ENCODE results near the gene JCHAIN.
"Not testable (repeated sequence)": the region's sequence is repeated elsewhere in the genome, so short reads cannot be mapped to it uniquely, and the experiment has no call there.

The JCHAIN gene

DNA sequence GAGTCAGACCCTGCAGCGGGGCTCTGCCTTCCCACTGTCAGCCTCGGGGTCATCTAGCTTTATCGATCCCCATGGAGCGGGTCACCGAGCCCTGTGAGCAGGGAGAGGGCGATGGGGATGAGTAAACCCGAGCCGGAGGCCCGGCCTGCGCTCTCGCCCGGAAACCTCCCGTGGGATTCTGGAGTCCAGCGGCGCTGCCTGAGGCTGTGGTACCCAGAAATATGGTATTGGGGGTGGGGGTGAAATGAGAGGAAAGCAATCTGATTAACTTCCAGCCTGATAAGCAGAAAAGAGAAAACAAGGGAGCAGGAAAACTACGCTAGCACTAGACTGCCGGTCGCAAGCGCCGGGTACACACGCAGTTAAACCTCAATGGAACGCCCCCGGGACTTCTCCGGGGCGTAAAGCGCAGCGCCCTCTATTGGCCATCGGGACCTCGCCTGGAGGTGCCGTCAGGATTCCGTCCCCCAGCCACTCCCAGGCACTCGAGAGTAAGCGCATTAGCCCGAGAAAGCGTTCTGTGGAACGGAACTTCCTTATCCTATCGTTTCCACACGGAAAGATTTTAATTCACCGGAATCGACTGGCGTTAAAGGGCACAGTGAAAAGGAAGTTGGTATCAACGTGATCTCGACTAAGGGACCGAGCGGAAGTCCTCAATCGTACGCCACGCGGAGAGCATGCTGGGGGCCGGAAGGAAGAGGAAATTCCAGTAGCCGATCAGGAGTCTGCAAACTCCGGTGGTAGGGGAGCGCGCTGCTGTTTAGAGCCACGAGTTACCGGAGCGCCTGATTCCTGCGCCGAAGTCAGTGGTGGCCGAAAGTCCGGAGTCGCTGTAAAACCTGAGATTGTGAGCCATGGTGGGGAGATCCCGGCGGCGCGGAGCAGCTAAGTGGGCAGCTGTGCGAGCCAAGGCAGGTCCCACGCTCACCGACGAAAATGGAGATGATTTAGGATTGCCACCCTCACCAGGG is 21.8 kb upstream of the JCHAIN start, which contains the start of gene UTP3:
TSS of gene UTP3 (plus strand) at position 712 of the 974 bp plus-strand sequence. CDS start at position 858, 146 bp downstream.
- DNase-seq = peak; percentile 100

DNA sequence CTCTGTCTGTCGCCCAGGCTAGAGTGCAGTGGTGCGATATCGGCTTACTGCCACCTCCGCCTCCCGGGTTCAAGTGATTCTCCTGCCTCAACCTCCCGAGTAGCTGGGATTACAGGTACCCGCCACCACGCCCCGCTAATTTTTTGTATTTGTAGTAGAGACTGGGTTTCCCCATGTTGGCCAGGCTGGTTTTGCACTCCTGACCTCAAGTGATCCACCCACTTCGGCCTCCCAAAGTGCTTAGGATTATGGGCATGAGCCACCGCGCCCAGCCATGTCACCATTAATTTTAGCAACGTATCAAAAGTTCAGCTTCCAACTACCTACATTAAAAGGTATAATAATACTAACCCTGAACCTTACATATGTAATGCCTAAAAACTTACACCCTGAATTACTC is 21.1 kb upstream of the JCHAIN start:
- DNase-seq = no peak

DNA sequence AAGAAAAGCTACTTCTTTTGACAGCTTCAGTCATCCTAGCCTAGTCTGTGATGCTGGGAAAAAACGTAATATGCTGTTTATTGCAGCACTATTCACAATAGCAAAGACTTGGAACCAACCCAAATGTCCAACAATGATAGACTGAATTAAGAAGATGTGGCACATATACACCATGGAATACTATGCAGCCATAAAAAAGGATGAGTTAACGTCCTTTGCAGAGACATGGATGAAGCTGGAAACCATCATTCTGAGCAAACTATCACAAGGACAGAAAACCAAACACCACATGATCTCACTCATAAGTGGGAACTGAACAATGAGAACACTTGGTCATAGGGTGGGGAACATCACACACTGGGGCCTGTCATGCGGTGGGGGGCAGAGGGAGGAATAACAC is 15.8 kb upstream of the JCHAIN start:
- DNase-seq = not testable (repeated sequence)

DNA sequence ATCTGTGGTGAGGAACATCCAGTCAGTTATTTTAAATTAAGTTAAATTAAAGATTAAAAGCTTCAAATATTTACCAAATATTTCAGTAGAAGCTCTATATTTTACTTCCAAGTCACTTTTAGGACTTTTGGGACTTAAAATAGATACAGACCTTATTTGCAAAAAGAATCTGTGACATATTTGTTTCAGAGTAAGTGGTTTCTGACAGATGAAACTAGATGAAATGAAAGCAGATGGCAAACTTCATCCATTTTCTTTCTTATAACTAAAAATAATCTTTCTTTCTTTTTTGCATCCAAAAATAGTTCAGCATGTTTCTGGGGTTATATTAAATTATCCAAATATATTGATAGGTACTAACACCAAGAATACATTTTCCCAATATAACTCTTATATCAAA is 15.4 kb upstream of the JCHAIN start:
- DNase-seq = no peak

DNA sequence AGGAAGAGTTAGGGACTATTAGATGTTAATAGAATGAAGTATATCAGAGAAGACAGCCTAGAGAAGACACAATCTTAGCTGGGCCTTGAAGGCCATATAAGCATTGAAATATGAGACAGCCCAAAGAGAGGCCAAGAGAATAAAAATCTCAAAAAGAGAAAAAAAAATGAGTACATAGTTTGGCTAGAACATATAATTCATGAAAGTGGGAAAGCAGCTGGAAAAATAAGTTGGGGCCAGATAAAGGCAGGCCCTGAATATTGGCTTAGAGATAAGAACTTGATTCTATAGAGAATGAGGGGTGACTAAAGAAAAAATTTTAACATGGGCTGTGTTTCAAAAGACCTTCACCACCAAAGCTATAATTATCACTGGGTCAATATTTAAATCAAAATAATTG is 14.6 kb upstream of the JCHAIN start:
- no peak for DNase-seq

DNA sequence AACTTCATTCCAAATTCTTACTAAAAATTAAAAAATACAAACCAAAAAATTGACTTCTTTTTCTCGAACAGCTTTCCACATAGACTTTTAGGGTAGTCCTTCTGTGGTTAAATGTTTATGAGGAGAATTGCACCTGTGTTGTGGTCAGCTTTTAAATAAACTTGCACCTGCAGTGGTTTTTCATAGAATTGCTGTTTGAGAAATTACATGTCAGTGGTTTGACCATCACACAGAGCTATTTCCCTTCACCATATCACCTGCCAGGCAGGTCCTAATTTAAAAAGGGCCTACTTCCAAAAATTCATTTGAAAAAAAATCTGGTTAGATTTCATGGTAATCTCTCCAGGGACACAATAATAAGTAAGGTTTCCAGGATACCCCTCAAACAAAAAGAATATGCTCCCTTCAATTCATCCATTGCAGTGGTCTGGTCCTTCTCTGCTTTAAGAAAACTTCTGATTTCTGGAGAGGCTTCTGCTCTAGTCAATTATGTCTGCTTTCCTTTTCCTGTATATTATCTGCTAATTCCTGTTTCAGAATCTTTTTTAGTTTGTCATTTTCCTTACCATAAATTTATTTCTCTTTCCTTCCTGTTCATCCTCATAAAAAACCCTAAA is 12.2 kb upstream of the JCHAIN start:
- DNase-seq = no peak

DNA sequence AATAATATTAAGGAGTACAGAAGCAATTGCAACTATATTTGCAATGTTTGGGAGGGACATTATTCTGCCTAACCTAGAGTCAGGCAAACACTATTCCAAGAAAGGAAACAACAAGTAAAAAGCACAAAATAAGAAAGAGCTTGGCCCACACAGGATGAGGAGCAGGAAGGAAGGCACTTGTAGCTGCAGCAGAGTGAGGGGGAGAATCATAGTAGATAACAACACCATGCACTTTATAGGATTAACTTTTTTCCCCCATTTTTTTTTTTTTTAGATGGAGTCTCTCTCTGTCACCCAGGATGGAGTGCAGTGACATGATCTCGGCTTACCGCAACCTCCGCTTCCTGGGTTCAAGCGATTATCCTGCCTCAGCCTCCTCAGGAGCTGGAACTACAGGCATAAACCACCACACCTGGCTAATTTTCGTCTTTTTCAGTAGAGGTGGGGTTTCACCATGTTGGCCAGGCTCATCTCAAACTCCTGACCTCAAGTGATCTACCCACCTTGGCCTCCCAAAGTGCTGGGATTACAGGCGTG is 10.3 kb upstream of the JCHAIN start:
- no peak for DNase-seq

DNA sequence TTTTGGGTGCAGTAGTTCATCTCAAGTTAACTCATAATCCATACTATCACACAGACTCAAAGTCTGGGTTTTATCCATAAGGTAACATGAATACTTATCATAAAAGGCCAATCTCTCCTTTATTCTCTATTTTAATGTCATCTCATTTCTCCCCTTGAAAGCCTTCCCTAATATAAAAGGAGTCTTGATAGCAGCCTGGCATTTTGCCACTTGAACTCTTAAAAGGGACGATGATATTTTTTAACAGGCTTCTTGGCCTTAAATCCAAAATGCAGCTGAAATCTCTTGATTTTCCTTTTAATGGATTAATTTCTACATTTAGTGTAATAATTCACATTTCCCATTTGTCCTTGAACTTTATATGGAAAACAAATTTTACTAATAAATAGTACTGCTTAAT is 8.4 kb upstream of the JCHAIN start:
- no peak for DNase-seq

DNA sequence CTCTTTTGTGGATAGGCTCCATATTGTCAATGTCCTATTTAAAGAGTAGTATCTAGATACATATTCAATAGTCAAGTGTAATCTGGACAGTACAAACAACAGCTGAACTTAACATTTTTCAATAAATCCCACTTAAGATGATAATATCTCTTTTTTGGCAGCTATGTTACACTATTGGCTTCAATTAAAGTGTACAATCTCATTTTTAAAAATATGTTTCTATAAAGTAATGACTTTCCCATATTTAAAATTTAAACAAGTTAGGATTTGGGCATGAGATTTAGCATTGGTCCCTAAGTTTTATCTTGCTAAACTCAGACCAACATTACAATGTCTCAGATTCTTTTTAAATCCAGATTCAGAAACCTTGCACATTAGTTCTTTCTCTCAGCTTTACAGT is 7.9 kb upstream of the JCHAIN start:
- no peak for DNase-seq

DNA sequence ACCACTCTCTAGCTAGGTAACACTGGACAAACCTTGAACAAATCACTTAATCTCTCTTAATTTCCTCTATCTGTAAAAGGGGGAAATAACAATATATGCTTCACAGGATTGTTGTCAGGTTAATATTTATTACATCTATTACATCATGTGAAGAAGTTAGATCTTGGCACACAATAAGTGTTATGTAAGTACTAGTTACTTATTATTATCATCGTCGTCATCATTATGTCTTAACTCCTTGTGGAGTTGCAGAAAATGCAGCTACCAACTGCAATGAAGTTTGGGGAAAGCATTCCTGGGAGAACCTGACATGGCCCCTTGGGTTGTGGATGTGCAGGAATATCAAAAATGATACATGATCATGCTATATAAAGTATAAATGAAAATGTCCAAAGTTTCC is 4.8 kb upstream of the JCHAIN start:
- DNase-seq = no peak

DNA sequence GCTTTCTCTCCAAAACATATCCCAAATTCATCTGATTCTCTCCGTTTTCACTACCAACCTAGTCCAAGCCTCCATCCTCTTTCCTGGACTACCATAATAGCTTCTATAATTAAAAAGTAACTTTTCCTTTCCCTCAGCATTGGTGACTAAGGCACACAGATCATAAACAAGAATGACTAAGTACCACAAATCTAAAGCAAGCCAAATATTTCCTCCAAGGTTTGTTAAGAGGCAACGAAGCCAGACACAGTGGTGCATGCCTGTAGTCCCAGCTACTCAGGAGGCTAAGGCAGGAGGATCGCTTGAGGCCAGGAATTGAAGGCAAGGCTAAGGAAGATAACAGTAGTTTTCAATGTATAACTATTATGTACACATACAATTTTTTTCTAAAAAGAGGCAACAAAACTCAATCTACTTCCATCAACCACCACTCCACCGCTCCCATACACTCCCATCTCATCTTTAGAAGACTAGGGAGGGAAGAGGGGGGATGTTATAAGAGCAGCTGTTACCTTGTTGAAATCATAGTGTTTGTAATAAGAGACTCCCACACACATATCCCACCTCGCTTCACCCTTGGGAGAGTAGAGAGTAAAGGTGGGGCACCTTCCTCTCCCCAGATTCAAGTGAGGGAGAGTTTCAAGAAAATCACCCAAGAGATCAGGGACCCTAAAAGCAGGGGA is 4.2 kb upstream of the JCHAIN start:
- DNase-seq = no peak

DNA sequence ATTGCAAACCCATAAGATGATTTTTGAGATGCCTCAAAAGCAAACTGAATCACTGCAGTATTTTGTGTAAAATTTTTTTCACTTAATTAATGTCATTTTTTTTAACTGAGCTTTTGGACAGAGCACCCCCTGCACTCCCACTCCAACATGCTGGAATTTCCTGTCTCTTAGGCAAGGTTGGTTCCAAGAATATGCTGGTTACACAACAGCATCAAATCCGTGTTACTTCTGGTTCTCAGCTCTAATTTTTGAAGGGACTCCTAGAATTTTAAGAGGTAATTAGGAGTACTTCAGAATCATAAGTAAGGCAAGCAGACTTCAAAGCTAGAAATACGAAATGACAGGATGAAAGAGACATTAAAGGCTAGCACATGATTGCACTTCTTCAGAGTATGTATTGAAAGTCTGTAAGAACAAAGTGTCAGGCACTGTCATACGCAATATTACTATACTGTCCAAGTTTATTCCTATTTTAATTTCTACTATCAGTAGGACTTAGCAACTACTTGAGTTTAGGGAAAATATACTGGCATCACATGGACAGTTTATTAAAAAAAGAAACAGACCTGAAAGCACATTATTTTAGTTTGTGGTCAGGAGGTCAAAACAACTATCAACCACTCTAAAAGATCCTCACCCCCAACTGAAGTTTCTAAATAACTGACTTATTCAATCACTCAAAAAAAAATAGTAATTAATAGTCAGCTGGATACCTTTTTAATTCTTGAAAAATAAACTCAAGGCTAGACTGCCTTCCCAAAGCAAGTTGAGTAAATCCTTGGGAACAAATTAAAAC is 1.6 kb upstream of the JCHAIN start:
- DNase-seq = peak; percentile 41

DNA sequence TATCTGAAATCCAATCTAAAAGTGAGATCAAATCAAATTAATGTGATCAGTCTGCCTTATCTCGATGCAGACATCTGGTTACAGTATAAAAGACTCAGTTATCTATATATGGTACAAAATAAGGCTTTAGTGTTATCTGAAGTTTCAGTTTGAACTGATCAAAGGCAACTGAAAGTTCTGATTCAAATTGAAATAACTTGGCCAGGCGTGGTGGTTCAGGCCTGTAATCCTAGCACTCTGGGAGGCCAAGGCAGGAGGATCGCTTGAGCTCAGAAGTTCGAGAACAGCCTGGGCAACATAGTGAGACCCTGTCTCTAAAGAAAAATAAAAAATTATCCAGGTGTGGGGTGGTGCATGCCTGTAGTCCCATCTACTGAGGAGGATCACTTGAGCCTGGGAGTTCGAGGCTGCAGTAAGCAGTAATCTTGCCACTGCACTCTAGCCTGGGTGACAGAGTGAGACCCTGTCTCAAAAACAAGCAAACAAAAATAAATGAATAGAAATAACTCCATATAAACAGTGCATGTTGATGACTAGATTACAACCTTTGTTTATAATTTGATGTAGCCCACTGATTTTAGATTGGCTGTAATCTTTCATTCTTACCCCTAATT is 4.9 kb downstream of the JCHAIN start:
- DNase-seq = not testable (repeated sequence)

DNA sequence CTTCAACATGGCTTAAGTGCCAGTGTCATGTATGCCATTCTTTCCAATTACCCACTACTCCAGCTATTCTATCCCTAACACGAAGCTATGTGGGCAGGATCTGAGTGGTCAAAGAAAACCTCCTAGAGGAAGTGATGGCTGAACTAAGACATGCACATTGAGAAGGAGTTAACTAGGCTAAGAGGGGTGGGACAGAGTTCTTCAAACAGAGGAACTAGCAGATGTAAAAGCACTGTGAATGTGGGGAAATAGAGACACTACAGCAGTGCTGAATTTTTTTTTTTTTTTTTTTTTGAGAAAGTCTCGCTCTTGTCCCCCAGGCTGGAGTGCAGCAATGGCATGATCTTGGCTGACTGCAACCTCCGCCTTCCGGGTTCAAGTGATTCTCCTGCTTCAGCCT is 6.2 kb downstream of the JCHAIN start:
- no peak for DNase-seq

DNA sequence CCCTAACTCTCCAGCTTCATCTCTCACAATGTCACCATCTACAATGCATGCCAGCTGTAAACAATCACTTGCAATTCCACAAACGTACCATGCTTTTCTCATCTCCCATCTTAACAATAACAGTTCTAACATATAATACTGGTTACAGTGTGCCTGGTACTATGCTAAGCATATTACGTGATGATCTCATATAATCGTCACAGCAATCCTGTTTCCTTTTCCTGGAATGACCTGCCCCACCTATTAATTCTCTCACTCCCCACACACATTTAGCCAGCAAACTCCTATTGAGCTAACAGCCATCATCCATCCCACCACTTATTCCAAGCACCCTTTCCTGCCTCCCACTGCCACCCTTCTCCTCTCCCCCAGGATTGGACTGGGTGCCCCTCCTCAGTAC is 7.9 kb downstream of the JCHAIN start:
- DNase-seq = no peak

DNA sequence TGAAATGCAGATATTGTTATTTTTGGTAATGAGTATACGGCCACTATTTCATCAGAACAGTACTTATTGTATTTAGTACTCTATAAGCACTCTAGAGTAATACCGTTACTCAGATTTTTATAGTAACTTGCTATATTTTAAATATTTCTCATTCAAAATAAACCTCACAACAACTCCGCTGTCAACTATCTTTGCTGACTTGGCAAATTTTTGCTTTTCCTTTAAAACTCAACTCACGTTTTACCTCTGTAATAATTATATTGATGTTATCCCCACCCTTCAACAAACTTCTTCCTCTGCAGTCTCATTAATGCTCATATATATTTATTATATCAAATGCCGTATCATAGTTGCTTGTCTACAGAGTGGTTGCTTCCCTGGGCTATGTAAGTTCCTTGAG is 9.0 kb downstream of the JCHAIN start:
- DNase-seq = no peak

DNA sequence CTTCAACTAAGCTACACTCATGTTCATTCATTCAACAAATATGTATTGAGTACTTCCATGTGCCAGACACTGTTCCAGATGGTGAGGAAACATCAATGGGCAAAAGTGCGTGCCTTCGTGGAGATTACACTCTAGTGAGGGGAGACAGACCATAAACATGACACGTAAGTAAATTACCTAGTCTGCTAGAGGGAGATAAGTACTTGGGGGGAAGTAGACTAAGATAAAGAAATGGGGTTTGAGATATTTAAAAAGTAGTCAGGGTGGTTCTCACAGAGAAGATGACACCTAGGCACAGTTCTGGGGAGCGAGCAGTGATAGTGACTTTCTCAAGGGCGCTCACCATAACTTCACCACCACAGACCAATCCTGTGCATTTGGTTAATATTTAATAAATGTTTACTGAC is 11.7 kb downstream of the JCHAIN start:
- DNase-seq = no peak

DNA sequence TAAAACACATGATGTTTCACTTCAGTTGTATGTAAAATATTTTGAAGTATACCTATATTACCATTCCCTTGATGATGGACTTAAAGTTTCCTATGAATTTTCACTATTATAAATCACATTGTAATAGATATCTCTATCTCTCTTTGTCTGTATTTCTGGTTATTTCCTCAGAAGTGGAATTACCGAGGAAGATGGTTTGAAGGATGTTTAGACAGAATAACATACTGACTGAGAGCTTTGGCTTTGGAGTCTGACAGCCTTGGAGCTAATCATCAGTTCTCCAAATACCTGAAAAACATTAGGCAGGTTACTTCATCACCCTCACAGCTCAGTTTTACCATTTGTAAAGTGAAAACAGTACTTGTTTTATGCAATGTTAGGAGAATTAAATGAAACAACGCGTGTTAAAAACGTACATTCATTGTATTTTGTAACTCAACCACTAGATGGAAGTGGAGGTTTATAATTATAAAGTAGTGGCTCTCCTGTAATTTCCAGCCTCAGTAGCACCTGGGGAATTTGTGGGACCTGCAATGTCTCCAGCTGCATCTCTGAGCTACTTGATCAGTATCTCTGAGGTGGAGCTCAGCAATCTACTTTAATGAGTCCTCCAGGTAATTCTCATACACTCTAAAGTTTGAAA is 14.3 kb downstream of the JCHAIN start:
- peak; percentile 27 for DNase-seq

DNA sequence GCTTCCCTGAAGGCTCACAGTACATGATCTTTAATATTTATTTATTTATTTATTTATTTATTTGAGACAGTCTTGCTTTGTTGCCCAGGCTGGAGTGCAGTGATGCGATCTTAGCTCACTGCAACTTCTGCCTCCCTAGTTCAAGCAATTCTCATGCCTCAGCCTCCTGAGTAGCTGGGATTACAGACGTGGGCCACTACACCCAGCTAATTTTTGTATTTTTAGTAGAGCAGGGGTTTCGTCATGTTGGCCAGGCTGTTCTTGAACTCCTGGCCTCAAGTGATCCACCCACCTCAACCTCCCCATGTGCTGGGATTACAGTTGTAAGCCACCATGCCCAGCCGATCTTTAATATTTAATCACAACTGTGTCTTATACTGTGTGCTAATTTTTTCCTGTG is 15.6 kb downstream of the JCHAIN start:
- DNase-seq = not testable (repeated sequence)

DNA sequence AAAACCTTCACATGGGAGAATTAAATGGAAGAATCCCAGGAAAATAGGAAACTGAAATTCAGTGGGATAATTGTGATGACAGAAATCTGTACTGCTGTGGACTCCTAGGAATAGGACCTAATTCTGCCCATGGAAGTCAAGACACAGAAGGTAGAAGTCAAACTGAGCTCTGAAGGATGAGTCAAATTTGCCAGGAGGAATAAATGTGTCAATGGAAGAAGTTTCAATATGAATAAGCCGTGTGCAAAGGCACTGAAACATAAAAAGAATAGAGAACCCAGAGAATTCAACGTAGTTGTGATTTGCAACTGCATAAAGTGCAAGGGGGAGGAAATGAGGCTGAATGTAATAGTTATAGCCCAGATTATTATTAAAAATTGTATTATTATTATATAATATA is 26.1 kb downstream of the JCHAIN start:
- no peak for DNase-seq

DNA sequence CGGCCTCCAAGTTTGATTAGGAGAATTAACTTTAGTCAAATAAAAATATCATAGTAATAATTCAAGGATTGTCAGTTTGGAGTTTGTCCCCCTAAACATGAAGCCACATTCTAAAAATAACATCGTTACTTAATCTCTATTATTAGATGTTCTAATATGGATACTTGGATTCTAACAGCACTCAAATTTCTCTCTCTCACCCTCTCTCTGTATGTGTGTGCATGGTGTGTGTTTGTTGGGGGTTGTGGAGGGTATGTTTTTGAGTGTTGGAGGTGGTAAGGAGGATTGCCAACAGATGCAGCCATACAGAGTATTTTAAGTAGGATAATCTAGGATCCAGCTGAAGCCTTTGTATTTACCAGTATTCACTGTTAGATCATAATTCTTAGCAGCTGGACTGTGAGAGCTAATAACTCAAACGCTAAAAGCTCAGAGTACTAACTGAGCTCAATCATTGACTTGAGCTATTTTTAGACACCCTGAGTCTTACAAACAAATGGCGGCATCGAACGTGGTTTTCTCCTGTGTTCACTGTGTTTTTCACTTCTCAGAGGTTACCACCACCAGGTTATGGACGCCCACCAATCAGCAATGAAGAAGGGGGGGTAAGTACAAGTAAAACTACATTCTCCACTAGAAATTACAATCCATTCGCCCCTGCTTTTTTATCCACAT is 28.9 kb downstream of the JCHAIN start:
- DNase-seq = peak; percentile 13
